ENCODE data around the gene PRTG.

GRCh38 chr15:55695432-55695831 is 47.5 kb downstream of the PRTG start:
- no peak for TF ChIP-seq CTCF (IDR thresholded peaks at IDR 0.05; ENCODE audit: insufficient read depth, low read length)
- TF ChIP-seq POLR2AphosphoS5 (IDR thresholded peaks at IDR 0.05; ENCODE audit: low read depth) = no peak
- TF ChIP-seq GABPA (IDR thresholded peaks at IDR 0.05; ENCODE audit: low read depth) = no peak
- TF ChIP-seq SPI1 (IDR thresholded peaks at IDR 0.05; ENCODE audit: borderline replicate concordance, low read depth) = no peak
